MCF 10A (cell line): ENCODE data around the gene AVPR2. TPM values are rescaled to one million over a fixed set of nuclear protein-coding genes. Genes with fewer than 3 reads are reported as not detected.

Experiments used
- BruUV-seq: library from RNA; stranded (reverse); fragments of 400-500 nt; replicated peaks from 2 replicates; lab custom pipeline; 2021; lab: Mats Ljungman, UMichigan
- CTCF ChIA-PET: fragments of 300-600 bp; sonication (Branson Sonifier 250); formaldehyde crosslinking; extraction: SDS; loops from one replicate; lab custom pipeline; 2021; ENCODE audit warnings: antibody characterized with exemption, inconsistent platforms; lab: Yijun Ruan, JAX
- POLR2A ChIA-PET: fragments of 300-600, 350-650 bp; sonication (Branson Sonifier 250); formaldehyde crosslinking; extraction: SDS; loops from one replicate; lab custom pipeline; 2020; ENCODE audit warnings: antibody characterized with exemption, inconsistent platforms; lab: Yijun Ruan, JAX
- DNase-seq: peaks from one replicate; pipeline ENCODE4 v3.0.0-alpha.2; 2018; ENCODE audit not compliant: unreplicated experiment
- H3K27ac Mint-ChIP-seq: one replicate; pipeline ENCODE4 v1.8.0; 2022; ENCODE audit warnings: mild to moderate bottlenecking, low read depth, mixed read lengths; ENCODE audit not compliant: unreplicated experiment
- H3K27me3 Mint-ChIP-seq: one replicate; pipeline ENCODE4 v1.8.0; 2022; ENCODE audit warnings: mixed read lengths; ENCODE audit not compliant: insufficient read depth, unreplicated experiment
- H3K36me3 Mint-ChIP-seq: one replicate; pipeline ENCODE4 v1.8.0; 2022; ENCODE audit warnings: mild to moderate bottlenecking, moderate library complexity, mixed read lengths; ENCODE audit not compliant: insufficient read depth, unreplicated experiment
- H3K4me1 Mint-ChIP-seq: one replicate; pipeline ENCODE4 v1.8.0; 2022; ENCODE audit warnings: mixed read lengths; ENCODE audit not compliant: insufficient read depth, unreplicated experiment
- H3K4me3 Mint-ChIP-seq: one replicate; pipeline ENCODE4 v1.8.0; 2022; ENCODE audit warnings: mild to moderate bottlenecking, moderate library complexity, mixed read lengths; ENCODE audit not compliant: unreplicated experiment
- H3K9me3 Mint-ChIP-seq: one replicate; pipeline ENCODE4 v1.8.0; 2022; ENCODE audit warnings: mixed read lengths; ENCODE audit not compliant: unreplicated experiment
- intact Hi-C: fragments of 100-400 bp; cut with micrococcal nuclease; formaldehyde crosslinking; loops from 2 replicates; pipeline ENCODE4 v1.14.1; 2022
- total RNA-seq: library from RNA; stranded (reverse); gene quantifications from 2 replicates; pipeline ENCODE4 v1.2.3, GENCODE V29; 2022
- TF ChIP-seq, protein P1 (sequence below): fragments of 200-600 bp; IDR thresholded peaks from one replicate; pipeline ENCODE4 v1.8.0; 2022; ENCODE audit warnings: antibody characterized with exemption, mild to moderate bottlenecking; ENCODE audit not compliant: unreplicated experiment

Gene AVPR2
- total RNA-seq, 1 experiment from 2014 or later = not detected

- H3K9me3 Mint-ChIP-seq = no peaks in the 10 kb centered on the region
- H3K36me3 Mint-ChIP-seq = no peaks in the 10 kb centered on the region
- TF ChIP-seq, protein P1, sequence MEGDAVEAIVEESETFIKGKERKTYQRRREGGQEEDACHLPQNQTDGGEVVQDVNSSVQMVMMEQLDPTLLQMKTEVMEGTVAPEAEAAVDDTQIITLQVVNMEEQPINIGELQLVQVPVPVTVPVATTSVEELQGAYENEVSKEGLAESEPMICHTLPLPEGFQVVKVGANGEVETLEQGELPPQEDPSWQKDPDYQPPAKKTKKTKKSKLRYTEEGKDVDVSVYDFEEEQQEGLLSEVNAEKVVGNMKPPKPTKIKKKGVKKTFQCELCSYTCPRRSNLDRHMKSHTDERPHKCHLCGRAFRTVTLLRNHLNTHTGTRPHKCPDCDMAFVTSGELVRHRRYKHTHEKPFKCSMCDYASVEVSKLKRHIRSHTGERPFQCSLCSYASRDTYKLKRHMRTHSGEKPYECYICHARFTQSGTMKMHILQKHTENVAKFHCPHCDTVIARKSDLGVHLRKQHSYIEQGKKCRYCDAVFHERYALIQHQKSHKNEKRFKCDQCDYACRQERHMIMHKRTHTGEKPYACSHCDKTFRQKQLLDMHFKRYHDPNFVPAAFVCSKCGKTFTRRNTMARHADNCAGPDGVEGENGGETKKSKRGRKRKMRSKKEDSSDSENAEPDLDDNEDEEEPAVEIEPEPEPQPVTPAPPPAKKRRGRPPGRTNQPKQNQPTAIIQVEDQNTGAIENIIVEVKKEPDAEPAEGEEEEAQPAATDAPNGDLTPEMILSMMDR = peak; percentile 59
- H3K27me3 Mint-ChIP-seq = peaks cover 22% of the 10 kb centered on the region
- DNase-seq = peak; percentile 63
- no peak overlapping the region for H3K27ac Mint-ChIP-seq
- POLR2A ChIA-PET = interaction anchor here (0.6 to 1.5 kb wide), 6 partner anchors 12 to 191 kb away, joined by 3 to 4 read pairs (median 3); partner anchors contain the start of genes HCFC1, IDH3G and SSR4
- H3K4me3 Mint-ChIP-seq = no peak overlapping the region
- CTCF ChIA-PET = interaction anchor here (0.6 to 5.0 kb wide), 15 partner anchors 8 to 307 kb away, joined by 3 to 31 read pairs (median 4); partner anchors contain the start of gene PLXNB3
- no TSS peak for BruUV-seq
- intact Hi-C loops = no loop called here
- H3K4me1 Mint-ChIP-seq = peaks cover 9% of the 10 kb centered on the region
Measured at GRCh38 chrX:153922932-153923857, 18.7 kb downstream of the AVPR2 start.

DNA sequence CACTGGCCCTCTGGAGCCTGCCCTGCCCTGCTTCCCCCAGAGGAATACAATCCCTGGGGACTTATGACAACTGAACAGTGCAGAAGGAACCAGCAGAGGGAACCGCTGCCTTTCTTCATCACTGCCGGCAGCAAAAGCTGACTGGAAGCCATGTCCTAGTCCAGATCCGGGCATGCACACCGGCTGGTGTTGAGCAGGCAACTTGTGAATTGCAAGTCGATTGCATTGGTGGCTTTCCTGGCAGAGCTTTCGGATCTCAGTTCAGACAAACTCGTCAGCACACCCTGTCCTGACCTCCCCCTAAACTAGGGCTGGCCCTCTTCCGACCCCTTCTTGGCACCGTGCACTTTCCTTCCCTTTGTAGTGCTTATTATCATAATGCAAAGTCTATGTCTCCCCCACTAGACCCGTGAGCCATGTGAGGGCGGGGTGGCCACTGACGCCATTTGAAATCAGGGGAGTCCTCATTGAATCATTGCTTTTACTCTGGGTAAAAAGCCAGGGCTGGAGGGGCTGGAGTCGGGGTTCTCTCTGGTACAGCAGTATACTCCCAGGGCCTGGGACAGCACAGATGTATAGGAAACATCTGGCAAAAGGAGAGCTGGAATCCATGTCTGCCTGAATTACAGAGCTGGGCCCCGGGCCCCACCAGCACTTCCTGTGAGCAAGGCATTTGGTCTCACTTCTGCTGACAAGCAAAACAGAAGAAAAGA is 19.8 kb downstream of the AVPR2 start:
- Mint-ChIP-seq H3K9me3 (no peaks in the 10 kb centered on the region), H3K27me3 (peaks cover 14% of the 10 kb centered on the region), H3K27ac (peak overlapping the region; percentile 51), H3K36me3 (no peaks in the 10 kb centered on the region), H3K4me3 (no peak overlapping the region), H3K4me1 (peaks cover 9% of the 10 kb centered on the region)
- DNase-seq = peak; percentile 25
- POLR2A ChIA-PET = interaction anchor here (0.6 to 0.7 kb wide), 3 partner anchors 16 to 190 kb away, joined by 3 read pairs; no protein-coding TSS in a partner anchor
- TF ChIP-seq, protein P1 = no peak
- intact Hi-C loops = no loop called here
- CTCF ChIA-PET = interaction anchor here (0.6 to 5.0 kb wide), 10 partner anchors 8 to 577 kb away, joined by 3 to 31 read pairs (median 4); partner anchors contain the start of gene PLXNB3
- no TSS peak for BruUV-seq

DNA sequence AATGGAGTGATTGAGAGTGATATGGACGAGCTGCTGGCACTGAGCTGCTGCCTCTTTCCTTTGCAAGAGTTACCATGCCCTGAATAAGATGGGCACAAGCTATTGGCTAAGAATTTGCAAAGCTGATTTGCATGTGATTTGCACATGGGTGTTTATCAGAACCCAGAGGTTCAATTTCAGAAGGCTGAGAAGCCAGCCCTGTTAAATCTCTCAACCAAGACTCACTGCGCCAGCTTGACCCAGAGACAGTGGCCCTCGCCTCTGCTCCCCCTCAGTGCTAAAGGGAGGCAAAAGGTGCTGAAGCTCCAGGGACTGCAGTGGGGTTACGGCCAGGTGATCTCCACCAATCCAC is 20.9 kb downstream of the AVPR2 start:
- peaks cover 9% of the 10 kb centered on the region for H3K4me1 Mint-ChIP-seq
- no TSS peak for BruUV-seq
- no peaks in the 10 kb centered on the region for H3K9me3 Mint-ChIP-seq
- intact Hi-C loops = no loop called here
- TF ChIP-seq, protein P1 = no peak
- H3K36me3 Mint-ChIP-seq = peaks cover under 1% of the 10 kb centered on the region
- no peak for DNase-seq
- ChIA-PET POLR2A (interaction anchor here (0.9 to 1.2 kb wide), 2 partner anchors 25 to 46 kb away, joined by 3 read pairs; partner anchors contain the start of gene HCFC1), CTCF (interaction anchor here (0.6 to 3.1 kb wide), 3 partner anchors 22 to 56 kb away, joined by 3 to 19 read pairs (median 3); no protein-coding TSS in a partner anchor)
- peaks cover 4% of the 10 kb centered on the region for H3K27me3 Mint-ChIP-seq
- peak overlapping the region; percentile 11 for H3K4me3 Mint-ChIP-seq
- no peak overlapping the region for H3K27ac Mint-ChIP-seq
